ENCODE measurements around the gene TCF20. TPM values are rescaled to one million over a fixed set of nuclear protein-coding genes. Genes with fewer than 3 reads are reported as not detected.

Gene TCF20
- total and polyA plus RNA-seq, 2 donors = 9.9 to 26.4 TPM

DNA sequence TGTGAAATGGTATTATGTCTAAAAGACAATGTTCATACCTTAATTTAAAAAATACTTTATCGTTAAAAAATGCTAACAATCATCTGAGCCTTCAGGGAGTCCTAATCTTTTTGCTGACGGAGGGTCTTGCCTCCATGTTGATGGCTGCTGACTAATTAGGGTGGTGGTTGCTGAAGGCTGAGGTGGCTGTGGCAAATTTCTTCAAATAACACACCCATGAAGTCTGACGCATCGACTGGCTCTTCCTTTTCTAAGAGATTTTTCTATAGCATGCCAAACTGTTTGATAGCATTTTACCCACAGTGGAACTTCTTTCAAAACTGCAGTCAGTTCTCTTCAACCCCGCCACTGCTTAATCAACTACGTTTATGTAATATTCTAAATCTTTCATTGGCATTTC lies 33.6 kb downstream of the TCF20 start:
- Histone ChIP-seq H3K9me3 (ENCODE audit: control insufficient read depth in 2 of 2, insufficient read depth in 1 of 2, low read length in 1 of 2) (peaks cover 0 to 8% of the 10 kb centered on the region in 2 donors), H3K36me3 (ENCODE audit: control insufficient read depth in 2 of 2, insufficient read depth in 2 of 2, low read length in 1 of 2) (no peaks in the 10 kb centered on the region), H3K4me3 (ENCODE audit: low read length in 2 of 2) (no peak overlapping the region), H3K4me1 (ENCODE audit: control insufficient read depth in 2 of 2, insufficient read depth in 2 of 2, low read length in 2 of 2) (no peaks in the 10 kb centered on the region), H3K27ac (ENCODE audit: low read depth in 1 of 2, low read length in 1 of 2) (no peak overlapping the region), H3K27me3 (ENCODE audit: control insufficient read depth in 2 of 2, insufficient read depth in 1 of 2, low read length in 1 of 2) (no peaks in the 10 kb centered on the region)
- 98% methylated on average over 6 of the region's 6 CpGs for WGBS
- DNase-seq (ENCODE audit: low read depth in 6 of 9, low spot score in 9 of 9) = no peak

DNA sequence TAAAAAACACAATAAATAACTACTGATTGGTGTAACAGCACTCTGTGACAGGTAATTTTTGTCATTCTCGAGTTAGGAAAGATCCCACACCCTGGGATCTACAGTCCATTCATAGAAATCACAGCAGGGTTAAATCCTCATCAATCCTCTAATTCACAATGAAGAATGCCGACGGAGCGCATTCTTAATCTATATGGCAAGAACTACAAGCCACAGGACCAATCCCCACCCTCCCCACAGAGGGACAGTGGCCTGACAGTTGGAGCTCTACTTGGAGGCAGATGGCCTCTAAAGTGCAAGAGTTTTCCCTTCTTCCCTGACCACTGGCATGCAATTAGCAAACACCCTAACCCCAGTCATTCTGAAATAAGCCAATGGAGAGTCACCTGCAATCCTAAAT lies 34.2 kb downstream of the TCF20 start:
- Histone ChIP-seq H3K27me3 (ENCODE audit: control insufficient read depth in 2 of 2, insufficient read depth in 1 of 2, low read length in 1 of 2) (no peaks in the 10 kb centered on the region), H3K27ac (ENCODE audit: low read depth in 1 of 2, low read length in 1 of 2) (no peak overlapping the region), H3K4me3 (ENCODE audit: low read length in 2 of 2) (no peak overlapping the region), H3K4me1 (ENCODE audit: control insufficient read depth in 2 of 2, insufficient read depth in 2 of 2, low read length in 2 of 2) (no peaks in the 10 kb centered on the region), H3K36me3 (ENCODE audit: control insufficient read depth in 2 of 2, insufficient read depth in 2 of 2, low read length in 1 of 2) (no peaks in the 10 kb centered on the region), H3K9me3 (ENCODE audit: control insufficient read depth in 2 of 2, insufficient read depth in 1 of 2, low read length in 1 of 2) (peaks cover 0 to 8% of the 10 kb centered on the region in 2 donors)
- WGBS = 100% methylated on average over 4 of the region's 4 CpGs
- DNase-seq (ENCODE audit: low read depth in 6 of 9, low spot score in 9 of 9) = no peak

DNA sequence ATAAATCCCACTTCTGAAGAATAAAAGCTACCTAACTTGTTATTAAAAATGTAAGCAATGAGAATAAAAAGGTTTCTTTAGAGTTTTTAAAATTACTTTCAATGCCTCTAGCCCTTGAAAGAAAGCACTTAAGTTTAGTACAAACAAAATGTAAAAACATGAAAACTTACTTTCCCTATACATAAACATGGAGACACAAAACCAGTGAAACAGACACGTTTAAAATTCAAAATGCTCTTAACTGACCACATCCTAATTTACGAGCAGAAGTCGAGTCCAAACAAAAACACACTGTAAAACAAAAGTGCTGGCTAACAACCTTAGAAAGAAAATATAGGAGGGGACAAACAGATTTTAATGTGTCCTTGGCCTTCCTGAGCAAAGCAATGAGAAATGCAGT lies 36.6 kb downstream of the TCF20 start:
- DNase-seq (ENCODE audit: low read depth in 6 of 9, low spot score in 9 of 9) = no peak
- Histone ChIP-seq H3K36me3 (ENCODE audit: control insufficient read depth in 2 of 2, insufficient read depth in 2 of 2, low read length in 1 of 2) (peaks cover 0 to 5% of the 10 kb centered on the region in 2 donors), H3K27ac (ENCODE audit: low read depth in 1 of 2, low read length in 1 of 2) (no peak overlapping the region), H3K4me3 (ENCODE audit: low read length in 2 of 2) (no peak overlapping the region), H3K4me1 (ENCODE audit: control insufficient read depth in 2 of 2, insufficient read depth in 2 of 2, low read length in 2 of 2) (no peaks in the 10 kb centered on the region), H3K27me3 (ENCODE audit: control insufficient read depth in 2 of 2, insufficient read depth in 1 of 2, low read length in 1 of 2) (no peaks in the 10 kb centered on the region), H3K9me3 (ENCODE audit: control insufficient read depth in 2 of 2, insufficient read depth in 1 of 2, low read length in 1 of 2) (no peaks in the 10 kb centered on the region)
- WGBS = 61% methylated on average over 3 of the region's 3 CpGs

DNA sequence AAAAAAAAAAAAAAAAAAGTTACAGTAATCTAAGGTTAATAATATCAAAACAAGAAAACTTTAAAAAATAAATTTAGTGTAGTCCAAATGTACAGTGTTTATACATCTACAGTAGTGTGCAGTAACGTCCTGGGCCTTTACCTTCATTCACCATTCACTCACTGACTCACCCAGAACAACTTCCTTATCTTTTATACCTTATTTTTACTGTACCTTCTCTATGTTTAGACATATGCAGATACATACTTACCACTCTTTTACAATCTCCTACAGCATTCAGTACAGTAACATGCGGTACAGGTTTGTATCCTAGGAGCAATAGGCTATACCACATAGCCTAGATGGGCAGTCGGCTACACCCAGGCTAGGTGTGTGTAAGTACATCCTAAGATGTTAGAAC lies 38.5 kb downstream of the TCF20 start:
- WGBS = 97% methylated on average over 3 of the region's 3 CpGs
- peaks cover 0 to 5% of the 10 kb centered on the region in 2 donors for H3K36me3 ChIP-seq (ENCODE audit: control insufficient read depth in 2 of 2, insufficient read depth in 2 of 2, low read length in 1 of 2)
- DNase-seq (ENCODE audit: low read depth in 6 of 9, low spot score in 9 of 9) = no peak
- H3K9me3 ChIP-seq (ENCODE audit: control insufficient read depth in 2 of 2, insufficient read depth in 1 of 2, low read length in 1 of 2) = no peaks in the 10 kb centered on the region
- no peak overlapping the region for H3K27ac ChIP-seq (ENCODE audit: low read depth in 1 of 2, low read length in 1 of 2)
- no peaks in the 10 kb centered on the region for H3K27me3 ChIP-seq (ENCODE audit: control insufficient read depth in 2 of 2, insufficient read depth in 1 of 2, low read length in 1 of 2)
- no peak overlapping the region for H3K4me3 ChIP-seq (ENCODE audit: low read length in 2 of 2)
- H3K4me1 ChIP-seq (ENCODE audit: control insufficient read depth in 2 of 2, insufficient read depth in 2 of 2, low read length in 2 of 2) = no peaks in the 10 kb centered on the region

DNA sequence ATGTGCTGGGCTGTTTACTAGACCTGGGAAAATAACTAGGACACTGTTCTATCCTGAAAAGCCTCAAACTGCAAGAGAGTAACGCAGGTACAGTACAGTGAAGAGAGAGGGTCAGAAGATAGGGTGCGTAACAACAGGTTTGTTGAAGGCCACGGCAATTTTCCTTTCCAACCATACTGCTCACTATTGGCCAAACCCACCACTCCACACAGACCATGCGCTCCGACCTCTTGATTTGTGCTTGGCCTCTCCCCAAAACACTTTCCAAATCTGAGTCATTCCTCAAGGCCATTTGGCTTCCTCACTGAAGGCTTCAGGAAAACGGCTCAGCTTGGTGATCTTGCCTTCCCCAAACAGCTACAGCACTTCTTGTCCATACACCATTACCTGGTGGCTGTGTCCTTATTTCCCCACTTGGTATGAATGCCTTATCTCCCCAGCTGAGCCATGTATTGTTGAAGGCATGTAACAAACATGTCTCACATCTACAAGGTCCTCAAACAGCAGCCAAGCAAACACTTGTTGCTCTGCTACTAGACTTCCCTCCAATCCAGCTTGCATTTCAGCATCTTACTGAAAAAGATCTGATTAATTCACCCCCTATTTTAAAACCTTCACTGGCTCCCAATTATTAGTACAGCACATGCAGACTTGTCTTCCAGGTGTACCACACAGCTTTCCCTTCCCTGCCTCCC lies 40.9 kb downstream of the TCF20 start:
- Histone ChIP-seq H3K27ac (ENCODE audit: low read depth in 1 of 2, low read length in 1 of 2) (no peak overlapping the region), H3K4me3 (ENCODE audit: low read length in 2 of 2) (no peak overlapping the region), H3K9me3 (ENCODE audit: control insufficient read depth in 2 of 2, insufficient read depth in 1 of 2, low read length in 1 of 2) (no peaks in the 10 kb centered on the region), H3K36me3 (ENCODE audit: control insufficient read depth in 2 of 2, insufficient read depth in 2 of 2, low read length in 1 of 2) (peaks cover 0 to 5% of the 10 kb centered on the region in 2 donors), H3K4me1 (ENCODE audit: control insufficient read depth in 2 of 2, insufficient read depth in 2 of 2, low read length in 2 of 2) (no peaks in the 10 kb centered on the region), H3K27me3 (ENCODE audit: control insufficient read depth in 2 of 2, insufficient read depth in 1 of 2, low read length in 1 of 2) (no peaks in the 10 kb centered on the region)
- no peak for DNase-seq (ENCODE audit: low read depth in 6 of 9, low spot score in 9 of 9)
- 94% methylated on average over 6 of the region's 6 CpGs for WGBS

DNA sequence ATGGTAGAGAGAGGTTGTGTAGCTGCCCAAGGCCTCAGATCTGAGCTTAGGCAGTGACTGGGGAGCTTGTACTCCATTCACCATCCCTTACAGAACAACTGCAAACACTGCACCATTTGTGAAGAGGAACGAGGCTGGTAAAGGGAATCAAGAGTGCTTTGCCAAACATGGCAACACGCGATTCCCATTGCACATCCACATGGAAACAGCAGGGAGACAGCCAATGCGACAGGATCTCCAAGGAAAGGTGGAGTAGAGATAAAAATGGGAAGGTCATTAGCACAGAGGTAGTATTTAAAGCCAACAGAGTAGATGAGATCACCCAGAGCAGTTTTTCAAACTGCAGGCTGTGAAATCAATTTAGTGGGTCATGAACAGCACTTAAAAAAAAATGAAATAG lies 42.0 kb downstream of the TCF20 start:
- Histone ChIP-seq H3K9me3 (ENCODE audit: control insufficient read depth in 2 of 2, insufficient read depth in 1 of 2, low read length in 1 of 2) (no peaks in the 10 kb centered on the region), H3K27ac (ENCODE audit: low read depth in 1 of 2, low read length in 1 of 2) (no peak overlapping the region), H3K36me3 (ENCODE audit: control insufficient read depth in 2 of 2, insufficient read depth in 2 of 2, low read length in 1 of 2) (peaks cover 0 to 5% of the 10 kb centered on the region in 2 donors), H3K27me3 (ENCODE audit: control insufficient read depth in 2 of 2, insufficient read depth in 1 of 2, low read length in 1 of 2) (no peaks in the 10 kb centered on the region), H3K4me1 (ENCODE audit: control insufficient read depth in 2 of 2, insufficient read depth in 2 of 2, low read length in 2 of 2) (no peaks in the 10 kb centered on the region), H3K4me3 (ENCODE audit: low read length in 2 of 2) (no peak overlapping the region)
- no peak for DNase-seq (ENCODE audit: low read depth in 6 of 9, low spot score in 9 of 9)
- WGBS = 98% methylated on average over 4 of the region's 4 CpGs

DNA sequence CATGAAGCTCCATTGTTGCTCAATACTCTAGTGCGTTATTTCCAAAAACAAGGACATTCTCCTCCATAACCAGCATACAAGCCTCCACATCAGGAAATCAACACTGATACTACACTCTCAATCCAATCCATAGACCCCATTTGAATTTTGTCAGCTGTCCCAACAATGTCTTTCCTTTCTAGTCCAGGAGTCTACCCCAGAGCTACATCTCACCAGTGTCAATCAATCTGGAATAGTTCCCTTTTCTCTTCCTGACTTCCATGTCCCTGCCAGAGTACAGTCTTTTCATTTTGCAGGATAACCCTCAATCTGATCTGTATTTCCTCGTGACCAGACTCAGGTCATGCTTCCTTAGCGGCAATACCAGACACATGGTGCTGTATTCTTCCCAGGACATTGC lies 43.0 kb downstream of the TCF20 start:
- no peaks in the 10 kb centered on the region for H3K4me1 ChIP-seq (ENCODE audit: control insufficient read depth in 2 of 2, insufficient read depth in 2 of 2, low read length in 2 of 2)
- WGBS = 94% methylated on average over 3 of the region's 3 CpGs
- DNase-seq (ENCODE audit: low read depth in 6 of 9, low spot score in 9 of 9) = no peak
- no peak overlapping the region for H3K4me3 ChIP-seq (ENCODE audit: low read length in 2 of 2)
- no peak overlapping the region for H3K27ac ChIP-seq (ENCODE audit: low read depth in 1 of 2, low read length in 1 of 2)
- H3K36me3 ChIP-seq (ENCODE audit: control insufficient read depth in 2 of 2, insufficient read depth in 2 of 2, low read length in 1 of 2) = peaks cover 0 to 5% of the 10 kb centered on the region in 2 donors
- no peaks in the 10 kb centered on the region for H3K9me3 ChIP-seq (ENCODE audit: control insufficient read depth in 2 of 2, insufficient read depth in 1 of 2, low read length in 1 of 2)
- H3K27me3 ChIP-seq (ENCODE audit: control insufficient read depth in 2 of 2, insufficient read depth in 1 of 2, low read length in 1 of 2) = no peaks in the 10 kb centered on the region

DNA sequence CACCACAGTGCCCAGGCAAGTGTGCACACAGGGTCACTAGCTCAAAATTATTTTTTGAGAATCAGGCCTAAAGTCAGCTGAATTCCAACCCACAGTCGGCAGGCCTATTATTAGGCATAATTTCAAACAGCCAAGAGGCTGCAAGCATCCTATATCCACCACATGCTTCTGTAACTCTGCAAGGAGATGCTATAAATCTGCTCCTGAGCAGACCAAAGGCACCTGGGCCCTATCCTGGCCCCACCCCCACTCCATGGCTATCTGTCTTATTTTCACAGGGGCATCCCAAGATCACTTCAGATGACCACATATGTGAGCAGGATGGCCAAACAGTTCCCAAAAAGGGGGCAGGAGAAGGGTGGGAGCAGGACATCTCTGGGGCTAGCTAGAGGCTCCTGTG lies 44.6 kb downstream of the TCF20 start:
- DNase-seq (ENCODE audit: low read depth in 6 of 9, low spot score in 9 of 9) = no peak
- Histone ChIP-seq H3K27ac (ENCODE audit: low read depth in 1 of 2, low read length in 1 of 2) (no peak overlapping the region), H3K4me3 (ENCODE audit: low read length in 2 of 2) (no peak overlapping the region), H3K27me3 (ENCODE audit: control insufficient read depth in 2 of 2, insufficient read depth in 1 of 2, low read length in 1 of 2) (no peaks in the 10 kb centered on the region), H3K9me3 (ENCODE audit: control insufficient read depth in 2 of 2, insufficient read depth in 1 of 2, low read length in 1 of 2) (no peaks in the 10 kb centered on the region), H3K4me1 (ENCODE audit: control insufficient read depth in 2 of 2, insufficient read depth in 2 of 2, low read length in 2 of 2) (no peaks in the 10 kb centered on the region), H3K36me3 (ENCODE audit: control insufficient read depth in 2 of 2, insufficient read depth in 2 of 2, low read length in 1 of 2) (peaks cover 0 to 5% of the 10 kb centered on the region in 2 donors)
- 98% methylated on average over 1 of the region's 1 CpG for WGBS

DNA sequence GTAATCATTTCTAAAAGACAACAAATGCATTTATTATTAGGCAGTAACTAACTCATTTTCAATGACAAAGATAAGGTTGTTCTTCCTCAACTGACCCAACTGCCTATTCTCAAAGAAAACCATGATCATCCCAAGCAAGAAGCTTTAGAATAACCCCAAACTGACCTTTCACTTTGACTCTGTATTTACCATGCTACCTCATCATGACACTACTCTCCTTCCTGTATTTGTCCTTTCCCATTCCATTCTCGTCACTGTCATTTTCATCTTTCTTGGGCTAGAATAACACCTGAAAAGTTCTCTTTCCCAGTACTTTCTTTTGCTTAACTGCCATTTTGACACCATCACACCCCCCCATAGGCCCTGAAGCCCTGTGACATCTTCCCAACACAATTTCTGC lies 48.3 kb downstream of the TCF20 start:
- WGBS = 93% methylated on average over 1 of the region's 1 CpG
- H3K27ac ChIP-seq (ENCODE audit: low read depth in 1 of 2, low read length in 1 of 2) = no peak overlapping the region
- H3K4me1 ChIP-seq (ENCODE audit: control insufficient read depth in 2 of 2, insufficient read depth in 2 of 2, low read length in 2 of 2) = peaks cover 0 to under 1% of the 10 kb centered on the region in 2 donors
- no peak for DNase-seq (ENCODE audit: low read depth in 6 of 9, low spot score in 9 of 9)
- no peak overlapping the region for H3K4me3 ChIP-seq (ENCODE audit: low read length in 2 of 2)
- H3K36me3 ChIP-seq (ENCODE audit: control insufficient read depth in 2 of 2, insufficient read depth in 2 of 2, low read length in 1 of 2) = no peaks in the 10 kb centered on the region
- H3K9me3 ChIP-seq (ENCODE audit: control insufficient read depth in 2 of 2, insufficient read depth in 1 of 2, low read length in 1 of 2) = no peaks in the 10 kb centered on the region
- no peaks in the 10 kb centered on the region for H3K27me3 ChIP-seq (ENCODE audit: control insufficient read depth in 2 of 2, insufficient read depth in 1 of 2, low read length in 1 of 2)
